K562 (cell line): ENCODE results near the gene ANAPC13. TPM values are rescaled to one million over a fixed set of nuclear protein-coding genes. Genes with fewer than 3 reads are reported as not detected.

Source experiments
- ATAC-seq: fragments of 200-7000 bp; cut with Tn5 transposase; 3 replicates; pipeline ENCODE4 v1.9.1; 2020; ENCODE audit warnings: moderate library complexity
- BruUV-seq: library from RNA; stranded (reverse); fragments of 400-500 nt; replicated peaks from 2 replicates; lab custom pipeline; 2021; lab: Mats Ljungman, UMichigan
- CTCF ChIA-PET: fragments of 300-600 bp; formaldehyde crosslinking; extraction: SDS; loops from one replicate; lab custom pipeline; 2021; ENCODE audit warnings: low intra/inter-chr PET ratio; lab: Yijun Ruan, JAX
- POLR2A ChIA-PET: fragments of 300-600, 350-650 bp; sonication (Branson Sonifier 250); formaldehyde crosslinking; extraction: SDS; loops from one replicate; lab custom pipeline; 2021; ENCODE audit warnings: antibody characterized with exemption, inconsistent platforms; lab: Yijun Ruan, JAX
- DNase-seq, 4 experiments: peaks; one replicate each; pipeline versions ENCODE4 v3.0.0 to v3.0.0-alpha.2; 2011 to 2018; ENCODE audit warnings: low spot score in 3 of 4, mixed read lengths in 3 of 4; ENCODE audit errors: extremely low read depth in 1 of 4
- FAIRE-seq: peaks from 2 replicates; lab custom pipeline; 2011; peaks lifted over from hg19 to GRCh38; lab: Jason Lieb, UNC
- H2AFZ ChIP-seq: 2 replicates; pipeline ENCODE4 v1.6.0; 2011; ENCODE audit warnings: low read depth, low read length, control low read depth, inconsistent platforms
- H3K27ac ChIP-seq: fragments of 200-600 bp; 3 replicates; pipeline ENCODE4 v1.8.0; 2011; ENCODE audit warnings: low read depth, mild to moderate bottlenecking, control low read depth, inconsistent platforms, low read length, moderate library complexity, mixed read lengths; ENCODE audit errors: extremely low read depth
- H3K27me3 ChIP-seq, 2 experiments: fragments of 300-600 bp in 1 of 2; 2 replicates in 1 of 2; 3 replicates in 1 of 2; pipeline versions ENCODE4 v1.6.0 to v1.8.0; 2011; ENCODE audit warnings: inconsistent platforms in 2 of 2, low read length in 2 of 2, mild to moderate bottlenecking in 1 of 2, mixed read lengths in 1 of 2, moderate library complexity in 1 of 2; ENCODE audit not compliant: control insufficient read depth in 2 of 2, insufficient read depth in 2 of 2
- H3K36me3 ChIP-seq: fragments of 300-600 bp; 3 replicates; pipeline ENCODE4 v1.8.0; 2011; ENCODE audit warnings: mild to moderate bottlenecking, low read length, inconsistent platforms; ENCODE audit not compliant: control insufficient read depth, insufficient read depth
- H3K4me1 ChIP-seq, 2 experiments: fragments of 200-600 bp in 1 of 2; replicated peaks in 1 of 2; 2 replicates in 1 of 2; 3 replicates in 1 of 2; pipeline versions ENCODE4 v1.5.1 to v1.8.0; 2011; ENCODE audit warnings: inconsistent platforms in 2 of 2, low read length in 2 of 2, mild to moderate bottlenecking in 1 of 2, mixed read lengths in 1 of 2, moderate library complexity in 1 of 2; ENCODE audit not compliant: control insufficient read depth in 2 of 2, insufficient read depth in 2 of 2
- H3K4me2 ChIP-seq: 2 replicates; pipeline ENCODE4 v1.6.1; 2011; ENCODE audit warnings: low read length, control low read depth, inconsistent platforms, mixed read lengths; ENCODE audit not compliant: insufficient read depth
- H3K4me3 ChIP-seq: fragments of 200-600 bp; sonication (generic), shearing (Covaris generic); 2 replicates; pipeline ENCODE4 v1.5.1; 2016; ENCODE audit warnings: control low read depth, inconsistent platforms
- H3K79me2 ChIP-seq: fragments of 200-600 bp; 3 replicates; pipeline ENCODE4 v1.8.0; 2011; ENCODE audit warnings: low read length, inconsistent platforms; ENCODE audit not compliant: control insufficient read depth, insufficient read depth
- H3K9ac ChIP-seq, 2 experiments: 2 replicates each; pipeline versions ENCODE4 v1.6.0 to v1.6.1; 2011; ENCODE audit warnings: low read depth in 2 of 2, low read length in 2 of 2, control low read depth in 1 of 2, inconsistent platforms in 1 of 2, mild to moderate bottlenecking in 1 of 2, mixed read lengths in 1 of 2; ENCODE audit not compliant: insufficient read depth in 1 of 2
- H3K9me1 ChIP-seq: one replicate; pipeline ENCODE4 v1.6.0; 2011; ENCODE audit warnings: inconsistent platforms, mild to moderate bottlenecking, low read length, moderate library complexity; ENCODE audit not compliant: control insufficient read depth, insufficient read depth
- H3K9me3 ChIP-seq: replicated peaks from 2 replicates; pipeline ENCODE4 v1.5.1; 2011; ENCODE audit warnings: low read depth, low read length, inconsistent platforms; ENCODE audit not compliant: control insufficient read depth, insufficient read depth
- H4K20me1 ChIP-seq: replicated peaks from 2 replicates; pipeline ENCODE4 v1.6.1; 2011; ENCODE audit warnings: low read length, inconsistent platforms, mixed read lengths; ENCODE audit not compliant: control insufficient read depth, insufficient read depth
- CBFA2T2 ChIP-seq: fragments of 450-650 bp; conservative IDR thresholded peaks from 2 replicates; pipeline ENCODE4 v1.6.1; 2017; ENCODE audit warnings: mild to moderate bottlenecking
- CCNT2 ChIP-seq: IDR thresholded peaks from 2 replicates; pipeline ENCODE4 v1.6.1; 2011; ENCODE audit warnings: borderline replicate concordance, low read depth, mild to moderate bottlenecking, moderate library complexity, mixed read lengths, low read length; ENCODE audit not compliant: insufficient read length; ENCODE audit errors: extremely low read depth
- MCM3 ChIP-seq: fragments of 450-650 bp; IDR thresholded peaks from 2 replicates; pipeline ENCODE4 v1.6.1; 2016
- TCFL5 ChIP-seq: fragments of 250-450 bp; sonication (Bioruptor Pico); conservative IDR thresholded peaks from 2 replicates; pipeline ENCODE4 v1.6.1; 2021; ENCODE audit warnings: mild to moderate bottlenecking, moderate library complexity, matching md5 sums
- ZBTB40 ChIP-seq, 2 experiments: fragments of 450-650 bp in 1 of 2; sonication (generic) in 1 of 2; formaldehyde crosslinking in 1 of 2; IDR thresholded peaks; 2 replicates each; pipeline versions ENCODE4 v1.7.1 to v1.9.0; 2016 to 2022; ENCODE audit warnings: inconsistent platforms in 1 of 2, mild to moderate bottlenecking in 1 of 2, missing genetic modification reagents in 1 of 2
- ZNF584 ChIP-seq: fragments of 200-800 bp; sonication (Bioruptor generic); IDR thresholded peaks from 2 replicates; pipeline ENCODE4 v1.6.1; 2016; ENCODE audit warnings: low read depth, mild to moderate bottlenecking, missing genetic modification characterization, missing compliant biosample characterization
- WGBS: fragments of 100-300 bp; shearing (Covaris generic); methylation state at CpG from one replicate; pipeline ENCODE4 v1.1.6; 2016; ENCODE audit warnings: low coverage, mixed read lengths; ENCODE audit not compliant: insufficient coverage; ENCODE audit errors: missing lambda C conversion rate; 5-methylcytosine and 5-hydroxymethylcytosine counted together
- in situ Hi-C: fragments of 300-500 bp; cut with MboI; formaldehyde crosslinking; loops from 4 replicates; pipeline ENCODE4 v1.15.0; 2018; ENCODE audit warnings: inconsistent platforms, mixed read lengths
- intact Hi-C: fragments of 100-400 bp; cut with micrococcal nuclease; formaldehyde crosslinking; loops from 2 replicates; pipeline ENCODE4 v1.14.2; 2022
- polyA plus RNA-seq, 8 experiments: library from polyadenylated mRNA; depleted of rRNA in 4 of 8; stranded (reverse) in 5 of 8; unstranded in 3 of 8; fragments of >200 nt; fragmentation: Nextera tagmentation in 2 of 8; fragmentation: Illumina TruSeq in 1 of 8; extraction: Ambion mirVana in 2 of 8; extraction: Trizol in 1 of 8; gene quantifications; 2 replicates each; pipeline versions ENCODE4 v1.2.1 to v1.2.3, GENCODE V29; 2011 to 2014; ENCODE audit warnings: inconsistent platforms in 1 of 8, missing spikeins in 1 of 8
- total RNA-seq, 7 experiments: library from RNA; depleted of rRNA in 6 of 7; stranded (reverse); fragments of >200 nt in 6 of 7; fragmentation: Illumina TruSeq in 2 of 7; extraction: Trizol in 2 of 7; gene quantifications; 2 replicates each; pipeline versions ENCODE4 v1.2.1 to v1.2.3, GENCODE V29; 2011 to 2021; ENCODE audit warnings: low replicate concordance in 1 of 7

ANAPC13 gene
- total and polyA plus RNA-seq, 9 of the 15 experiments (the other 6 are each of a cell fraction or from before 2014, with no cell fraction given) = 48.5 to 238 (median 68.5) TPM

GRCh38 chr3:134504132-134504531 is 18.3 kb upstream of the ANAPC13 start:
- BruUV-seq = no TSS peak
- intact Hi-C loops = no loop called here
- no peaks in the 10 kb centered on the region; the same call in 2 of the 3 replicates for H3K36me3 ChIP-seq

GRCh38 chr3:134503266-134503665 is 17.5 kb upstream of the ANAPC13 start:
- H3K4me3 ChIP-seq = no peak overlapping the region
- WGBS = 60% methylated on average over 1 of the region's 1 CpG
- intact Hi-C loops (no loop called here), in situ Hi-C loops (no loop called here)
- H3K4me1 ChIP-seq = no peaks in the 10 kb centered on the region
- no peak for DNase-seq
- no peaks in the 10 kb centered on the region for H3K27me3 ChIP-seq
- ChIA-PET POLR2A (interaction anchor here (0.7 kb wide), 1 partner anchor 1038 kb away, joined by 3 read pairs; no protein-coding TSS in a partner anchor), CTCF (no interaction called here)
- no peak overlapping the region for H3K27ac ChIP-seq
- H3K9me1 ChIP-seq = no peaks in the 10 kb centered on the region
- H3K36me3 ChIP-seq = no peaks in the 10 kb centered on the region; the same call in 2 of the 3 replicates
- H3K79me2 ChIP-seq = no peaks in the 10 kb centered on the region
- no peaks in the 10 kb centered on the region for H3K9me3 ChIP-seq
- no peak for ATAC-seq
- no peak overlapping the region for H3K4me2 ChIP-seq
- H4K20me1 ChIP-seq = no peaks in the 10 kb centered on the region
- no peak overlapping the region for H2AFZ ChIP-seq
- no peak overlapping the region for H3K9ac ChIP-seq
- no peak for FAIRE-seq
- BruUV-seq = no TSS peak
- TF ChIP-seq ZBTB40 (IDR thresholded peaks at IDR 0.05) (no peak), ZBTB40 (CRISPR knock-in tag; IDR thresholded peaks at IDR 0.05) (no peak), MCM3 (no peak), TCFL5 (no peak), CCNT2 (no peak)

More at GRCh38 chr3:134504132-134504531, 18.3 kb upstream of the ANAPC13 start:
- TF ChIP-seq ZNF584 (CRISPR knock-in tag) = no peak
- TF ChIP-seq CBFA2T2 = no peak
- ATAC-seq (no peak), FAIRE-seq (no peak), DNase-seq (no peak)
- Histone ChIP-seq H2AFZ (no peak overlapping the region), H3K9me1 (no peaks in the 10 kb centered on the region), H3K27ac (no peak overlapping the region), H4K20me1 (no peaks in the 10 kb centered on the region), H3K4me3 (no peak overlapping the region), H3K27me3 (no peaks in the 10 kb centered on the region), H3K4me1 (no peaks in the 10 kb centered on the region), H3K4me2 (no peak overlapping the region), H3K79me2 (no peaks in the 10 kb centered on the region), H3K9ac (no peak overlapping the region), H3K9me3 (no peaks in the 10 kb centered on the region)
- in situ Hi-C loops = no loop called here
- WGBS = 52% methylated on average over 2 of the region's 3 CpGs
- ChIA-PET CTCF (no interaction called here), POLR2A (no interaction called here)
